Activated naive CD4-positive, alpha-beta T cell treated with anti-CD3 and anti-CD28 coated beads, Interleukin-2, amount 10 ng/mL, durations not matched to agents 7 days and 5 days (primary cell): Measurements from ENCODE around the gene SETDB2.

Experiments
- CTCF ChIA-PET: fragments of 350-600 bp; sonication (Branson Sonifier 250); formaldehyde crosslinking; loops from one replicate; lab custom pipeline; 2021; ENCODE audit warnings: antibody characterized with exemption; lab: Charles Lee
- DNase-seq: peaks from one replicate; pipeline ENCODE4 v3.0.0-alpha.2; 2020
- H3K27ac Mint-ChIP-seq: one replicate; pipeline ENCODE4 v1.8.0; 2021; ENCODE audit warnings: mild to moderate bottlenecking, moderate library complexity, mixed read lengths
- H3K27me3 Mint-ChIP-seq: one replicate; pipeline ENCODE4 v1.8.0; 2021; ENCODE audit warnings: mild to moderate bottlenecking, mixed read lengths
- H3K36me3 Mint-ChIP-seq: one replicate; pipeline ENCODE4 v1.8.0; 2021; ENCODE audit warnings: mixed read lengths
- H3K4me1 Mint-ChIP-seq: one replicate; pipeline ENCODE4 v1.8.0; 2021; ENCODE audit warnings: mixed read lengths
- H3K4me3 Mint-ChIP-seq: one replicate; pipeline ENCODE4 v1.8.0; 2021; ENCODE audit warnings: mild to moderate bottlenecking, moderate library complexity, mixed read lengths
- H3K9me3 Mint-ChIP-seq: one replicate; pipeline ENCODE4 v1.8.0; 2021; ENCODE audit warnings: mixed read lengths

Gene SETDB2

GRCh38 chr13:49443704-49444523 is at the start of gene SETDB2, which contains the start of gene CAB39L:
SETDB2 (plus strand) TSS chr13:49444274; CDS start chr13:49451894, 7,620 bp downstream.
CAB39L (minus strand) TSS chr13:49444064; CDS start chr13:49382910, 61,154 bp downstream.
- Mint-ChIP-seq H3K36me3 (peaks cover 12% of the 10 kb centered on the region), H3K9me3 (no peaks in the 10 kb centered on the region), H3K4me3 (peak within 1 kb of the TSS; percentile 91), H3K27ac (peak within 1 kb of the TSS; percentile 98), H3K4me1 (peaks cover 51% of the 10 kb centered on the region), H3K27me3 (no peaks in the 10 kb centered on the region)
- CTCF ChIA-PET, result interaction anchor here (0.6 to 1.3 kb wide), 4 partner anchors 23 to 165 kb away, joined by 3 read pairs; no protein-coding TSS in a partner anchor
- DNase-seq, result peak; percentile 100

GRCh38 chr13:49395451-49395865 is 48.6 kb upstream of the SETDB2 start:
- CTCF ChIA-PET, result no interaction called here
- Mint-ChIP-seq H3K27me3 (peaks cover 9% of the 10 kb centered on the region), H3K4me3 (no peak overlapping the region), H3K36me3 (no peaks in the 10 kb centered on the region), H3K9me3 (no peaks in the 10 kb centered on the region), H3K27ac (no peak overlapping the region), H3K4me1 (no peaks in the 10 kb centered on the region)
- no peak for DNase-seq

GRCh38 chr13:49395878-49396380 is 48.1 kb upstream of the SETDB2 start:
- Mint-ChIP-seq H3K9me3 (no peaks in the 10 kb centered on the region), H3K27ac (no peak overlapping the region), H3K4me1 (no peaks in the 10 kb centered on the region), H3K27me3 (peaks cover 9% of the 10 kb centered on the region), H3K4me3 (no peak overlapping the region), H3K36me3 (no peaks in the 10 kb centered on the region)
- CTCF ChIA-PET, result no interaction called here
- DNase-seq, result no peak

- H3K27ac Mint-ChIP-seq, result no peak overlapping the region
- no peaks in the 10 kb centered on the region for H3K4me1 Mint-ChIP-seq
- CTCF ChIA-PET, result no interaction called here
- peaks cover 11% of the 10 kb centered on the region for H3K9me3 Mint-ChIP-seq
- no peak for DNase-seq
- peaks cover 7% of the 10 kb centered on the region for H3K27me3 Mint-ChIP-seq
- no peak overlapping the region for H3K4me3 Mint-ChIP-seq
- no peaks in the 10 kb centered on the region for H3K36me3 Mint-ChIP-seq
These were observed 44.1 kb upstream of the SETDB2 start for GRCh38 chr13:49399801-49400472.

GRCh38 chr13:49400755-49401659 is 43.1 kb upstream of the SETDB2 start:
- peaks cover 3% of the 10 kb centered on the region for H3K27me3 Mint-ChIP-seq
- H3K4me3 Mint-ChIP-seq, result no peak overlapping the region
- H3K36me3 Mint-ChIP-seq, result no peaks in the 10 kb centered on the region
- DNase-seq, result no peak
- CTCF ChIA-PET, result no interaction called here
- no peak overlapping the region for H3K27ac Mint-ChIP-seq
- no peaks in the 10 kb centered on the region for H3K4me1 Mint-ChIP-seq
- H3K9me3 Mint-ChIP-seq, result peaks cover 16% of the 10 kb centered on the region

- Mint-ChIP-seq H3K27me3 (peaks cover 3% of the 10 kb centered on the region), H3K4me1 (no peaks in the 10 kb centered on the region), H3K9me3 (peaks cover 16% of the 10 kb centered on the region), H3K36me3 (no peaks in the 10 kb centered on the region), H3K27ac (no peak overlapping the region), H3K4me3 (no peak overlapping the region)
- no peak for DNase-seq
- CTCF ChIA-PET, result interaction anchor here (0.6 kb wide), 1 partner anchor 159 kb away, joined by 3 read pairs; no protein-coding TSS in a partner anchor
These were observed 39.9 kb upstream of the SETDB2 start for GRCh38 chr13:49403996-49404702.

- no peaks in the 10 kb centered on the region for H3K4me1 Mint-ChIP-seq
- H3K27me3 Mint-ChIP-seq, result peaks cover 3% of the 10 kb centered on the region
- H3K27ac Mint-ChIP-seq, result no peak overlapping the region
- CTCF ChIA-PET, result interaction anchor here (0.6 kb wide), 1 partner anchor 160 kb away, joined by 3 read pairs; no protein-coding TSS in a partner anchor
- DNase-seq, result no peak
- no peaks in the 10 kb centered on the region for H3K36me3 Mint-ChIP-seq
- peaks cover 16% of the 10 kb centered on the region for H3K9me3 Mint-ChIP-seq
- no peak overlapping the region for H3K4me3 Mint-ChIP-seq
These were observed 39.4 kb upstream of the SETDB2 start for GRCh38 chr13:49404703-49405020.

GRCh38 chr13:49407068-49407467 is 37.0 kb upstream of the SETDB2 start:
- no peaks in the 10 kb centered on the region for H3K27me3 Mint-ChIP-seq
- no peaks in the 10 kb centered on the region for H3K36me3 Mint-ChIP-seq
- H3K4me3 Mint-ChIP-seq, result no peak overlapping the region
- no peak for DNase-seq
- peaks cover 16% of the 10 kb centered on the region for H3K9me3 Mint-ChIP-seq
- CTCF ChIA-PET, result no interaction called here
- no peaks in the 10 kb centered on the region for H3K4me1 Mint-ChIP-seq
- no peak overlapping the region for H3K27ac Mint-ChIP-seq

GRCh38 chr13:49407936-49408335 is 36.1 kb upstream of the SETDB2 start:
- Mint-ChIP-seq H3K9me3 (peaks cover 16% of the 10 kb centered on the region), H3K36me3 (no peaks in the 10 kb centered on the region), H3K27ac (no peak overlapping the region), H3K4me1 (no peaks in the 10 kb centered on the region), H3K27me3 (no peaks in the 10 kb centered on the region), H3K4me3 (no peak overlapping the region)
- no peak for DNase-seq
- CTCF ChIA-PET, result no interaction called here

- DNase-seq, result no peak
- no peaks in the 10 kb centered on the region for H3K36me3 Mint-ChIP-seq
- CTCF ChIA-PET, result no interaction called here
- peaks cover 14% of the 10 kb centered on the region for H3K9me3 Mint-ChIP-seq
- no peak overlapping the region for H3K4me3 Mint-ChIP-seq
- no peak overlapping the region for H3K27ac Mint-ChIP-seq
- H3K27me3 Mint-ChIP-seq, result no peaks in the 10 kb centered on the region
- H3K4me1 Mint-ChIP-seq, result no peaks in the 10 kb centered on the region
These were observed 35.1 kb upstream of the SETDB2 start for GRCh38 chr13:49409008-49409407.

- CTCF ChIA-PET, result no interaction called here
- H3K4me3 Mint-ChIP-seq, result no peak overlapping the region
- peaks cover 4% of the 10 kb centered on the region for H3K9me3 Mint-ChIP-seq
- no peaks in the 10 kb centered on the region for H3K4me1 Mint-ChIP-seq
- no peak overlapping the region for H3K27ac Mint-ChIP-seq
- H3K27me3 Mint-ChIP-seq, result no peaks in the 10 kb centered on the region
- no peak for DNase-seq
- no peaks in the 10 kb centered on the region for H3K36me3 Mint-ChIP-seq
These were observed 34.1 kb upstream of the SETDB2 start for GRCh38 chr13:49410006-49410405.

GRCh38 chr13:49410477-49410876 is 33.6 kb upstream of the SETDB2 start:
- CTCF ChIA-PET, result no interaction called here

GRCh38 chr13:49411353-49411752 is 32.7 kb upstream of the SETDB2 start:
- H3K36me3 Mint-ChIP-seq, result no peaks in the 10 kb centered on the region
- H3K4me3 Mint-ChIP-seq, result no peak overlapping the region
- no peaks in the 10 kb centered on the region for H3K9me3 Mint-ChIP-seq
- H3K27me3 Mint-ChIP-seq, result no peaks in the 10 kb centered on the region
- H3K27ac Mint-ChIP-seq, result no peak overlapping the region
- no peaks in the 10 kb centered on the region for H3K4me1 Mint-ChIP-seq
- no peak for DNase-seq
- CTCF ChIA-PET, result interaction anchor here (0.5 kb wide), 1 partner anchor 47 kb away, joined by 3 read pairs; no protein-coding TSS in a partner anchor

More at GRCh38 chr13:49410477-49410876, 33.6 kb upstream of the SETDB2 start:
- Mint-ChIP-seq H3K36me3 (no peaks in the 10 kb centered on the region), H3K9me3 (peaks cover under 1% of the 10 kb centered on the region), H3K27ac (no peak overlapping the region), H3K4me3 (no peak overlapping the region), H3K4me1 (no peaks in the 10 kb centered on the region), H3K27me3 (no peaks in the 10 kb centered on the region)
- no peak for DNase-seq
